ENCODE results near the gene CACNA1A.
"Not testable (repeated sequence)": the region's sequence is repeated elsewhere in the genome, so short reads cannot be mapped to it uniquely, and the experiment has no call there.

Gene CACNA1A

DNA sequence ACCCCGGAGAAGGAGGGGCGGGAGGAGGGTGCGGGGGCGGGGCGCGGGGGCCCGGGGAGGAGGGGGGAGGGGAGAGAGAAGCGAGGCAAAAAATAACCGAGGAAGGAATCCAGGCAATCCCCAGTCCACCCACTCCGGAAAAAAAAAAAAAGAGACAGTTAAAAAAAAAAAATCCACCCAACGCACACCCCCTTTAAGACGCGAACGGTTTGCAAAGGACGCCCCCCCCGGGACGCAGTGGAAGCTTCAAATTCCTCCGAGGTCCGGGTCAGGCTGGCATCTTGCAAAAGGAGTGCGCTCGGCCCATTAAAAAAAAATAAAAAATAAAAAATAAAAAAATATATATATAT lies at the start of gene CACNA1A:
Gene CACNA1A (minus strand): TSS at position 9 of the 350 bp plus-strand sequence. CDS start 255 bp downstream, outside the sequence.
- DNase-seq: no peak

DNA sequence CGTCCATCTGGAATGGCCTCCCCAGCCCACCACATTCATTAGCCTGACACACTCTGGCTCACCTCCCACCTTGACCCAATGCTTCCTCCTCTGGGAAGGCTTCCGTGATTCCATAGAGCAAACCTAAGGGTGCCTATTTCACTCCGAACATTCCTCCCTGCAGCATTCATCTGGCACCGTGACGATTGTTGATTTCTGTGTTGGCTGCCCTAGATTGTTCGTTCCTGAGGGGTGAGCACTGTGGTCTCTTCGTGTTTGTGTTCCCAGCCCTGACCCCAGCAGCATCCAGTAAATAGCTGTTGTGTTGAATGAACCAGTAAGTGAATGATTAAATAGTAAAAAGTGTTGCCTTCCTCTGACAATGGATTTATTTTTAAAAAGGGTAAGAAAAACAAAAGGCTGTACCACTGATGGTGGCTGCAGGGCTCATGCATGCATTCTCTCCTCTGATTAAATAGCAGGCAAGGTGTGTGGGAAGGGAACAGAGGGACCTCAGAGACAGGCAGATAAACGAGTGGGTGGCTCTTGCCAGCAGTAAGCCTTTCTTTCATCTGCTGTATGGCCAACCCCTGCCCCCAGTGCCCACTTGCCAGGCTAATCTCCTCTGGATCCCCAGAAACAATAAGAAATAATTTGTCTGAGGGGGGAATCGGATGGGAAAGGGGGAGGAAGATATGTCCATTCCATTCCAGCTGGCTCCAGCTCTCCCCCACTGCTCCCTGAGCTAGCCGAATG lies 48.4 kb upstream of the CACNA1A start:
- DNase-seq: no peak

DNA sequence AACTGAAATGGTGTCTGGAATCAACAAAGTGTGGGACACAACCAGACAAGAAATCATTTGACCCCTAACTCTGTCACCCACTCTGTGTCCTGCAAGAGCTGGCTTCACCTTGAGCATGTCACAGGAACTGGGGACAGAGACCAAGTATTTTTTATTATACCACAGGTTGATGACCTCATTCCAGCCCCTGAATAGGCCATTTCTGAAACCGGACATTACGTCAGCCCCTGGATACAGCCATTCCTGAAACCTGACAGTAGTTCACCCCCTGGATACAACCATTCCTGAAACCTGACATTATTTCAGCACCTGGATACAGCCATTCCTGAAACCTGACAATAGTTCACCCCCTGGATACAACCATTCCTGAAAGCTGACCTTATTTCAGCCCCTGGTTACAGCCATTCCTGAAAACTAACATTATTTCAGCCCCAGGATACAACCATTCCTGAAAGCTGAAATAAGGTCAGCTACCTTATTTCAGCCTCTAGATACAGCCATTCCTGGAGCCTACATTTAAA lies 47.7 kb upstream of the CACNA1A start:
- no peak for DNase-seq

DNA sequence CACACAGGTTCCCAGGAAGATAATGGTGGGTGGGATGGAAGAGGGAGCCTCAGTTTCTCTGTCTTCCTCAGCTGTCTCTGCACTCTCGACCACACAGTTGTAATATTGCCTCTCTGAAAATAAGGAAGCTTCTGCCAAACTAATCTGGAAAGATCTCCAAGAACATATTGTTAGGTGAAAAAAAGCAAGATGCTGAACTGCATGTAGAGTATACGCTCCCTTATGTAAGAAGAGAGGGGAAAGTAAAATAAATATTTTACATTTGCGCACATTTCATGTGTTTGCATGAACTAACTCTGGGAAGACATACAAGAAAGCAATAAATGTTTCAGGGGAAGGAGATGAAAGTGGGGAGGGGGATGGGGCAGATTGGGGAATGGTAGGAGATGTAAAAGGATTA lies 41.9 kb upstream of the CACNA1A start:
- DNase-seq: no peak

DNA sequence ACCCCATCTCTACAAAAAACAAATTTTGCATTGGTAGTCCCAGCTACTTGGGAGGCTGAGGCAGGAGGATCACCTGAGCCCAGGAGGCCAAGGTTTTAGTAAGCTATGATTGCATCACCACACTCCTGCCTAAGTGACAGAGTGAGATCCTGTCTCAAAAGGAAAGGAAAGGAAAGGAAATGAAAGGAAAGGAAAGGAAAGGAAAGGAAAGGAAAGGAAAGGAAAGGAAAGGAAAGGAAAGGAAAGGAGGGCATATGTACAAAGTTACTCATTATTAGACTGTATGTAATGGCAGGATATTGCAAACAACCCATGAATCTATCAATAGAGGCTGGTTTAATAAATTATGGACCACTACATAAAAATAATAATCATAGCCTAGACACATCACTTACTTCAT lies 40.8 kb upstream of the CACNA1A start:
- no peak for DNase-seq

DNA sequence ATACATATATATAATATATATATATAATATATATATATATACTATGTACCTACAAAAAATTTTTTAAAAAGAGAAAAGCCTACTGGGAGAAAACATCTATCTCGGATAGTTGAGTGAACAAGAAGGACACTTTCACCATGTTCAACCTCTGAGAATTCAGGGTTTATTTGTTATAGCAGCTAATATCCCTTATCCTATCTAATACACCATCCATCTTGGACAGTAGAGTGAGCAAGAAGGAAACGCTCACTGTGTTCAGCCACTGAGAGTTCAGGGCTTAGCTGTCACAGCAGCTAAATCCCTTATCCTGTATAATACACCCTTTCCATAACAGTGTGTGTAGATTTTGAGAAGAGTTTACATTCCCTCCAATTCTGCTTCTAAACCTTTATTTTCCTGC lies 38.1 kb upstream of the CACNA1A start:
- no peak for DNase-seq

DNA sequence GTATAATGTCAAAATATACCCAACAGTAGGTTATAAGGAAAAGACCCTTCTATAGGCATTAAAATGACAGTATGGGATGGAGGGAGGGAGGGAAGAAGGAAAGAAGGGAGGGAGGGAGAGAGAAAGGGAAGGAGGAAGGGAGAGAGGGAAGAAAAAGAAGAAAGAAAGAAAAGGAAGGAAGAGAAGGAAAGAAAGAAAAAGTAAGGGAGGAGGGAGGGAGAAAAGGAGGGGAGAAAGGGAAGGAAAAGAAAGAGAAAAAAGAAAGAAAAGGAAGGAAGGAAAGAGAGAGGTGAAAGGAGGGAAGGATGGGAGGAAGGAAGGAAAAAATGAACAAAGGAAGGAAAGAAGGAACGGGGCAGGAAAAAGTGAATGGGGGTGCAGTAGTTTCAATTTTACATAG lies 35.3 kb upstream of the CACNA1A start:
- DNase-seq: no peak

DNA sequence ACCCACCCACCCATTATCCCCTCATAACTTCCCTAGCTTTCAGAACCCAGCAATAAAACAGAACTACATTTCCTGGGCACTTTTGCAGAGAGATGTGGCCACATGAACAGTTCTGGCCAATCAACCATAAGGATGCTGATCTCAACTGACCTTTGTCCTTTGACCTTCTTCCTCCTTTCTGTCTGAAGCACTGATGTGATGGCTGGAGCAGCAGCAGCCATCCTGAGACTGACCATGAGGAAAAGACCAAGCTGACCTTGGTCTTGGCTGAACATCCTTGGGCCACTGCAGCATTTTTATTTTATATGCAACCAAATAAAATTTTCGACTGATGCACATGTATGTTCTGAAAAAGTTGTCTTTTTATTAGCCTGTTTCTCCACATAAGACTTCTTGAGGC lies 33.1 kb upstream of the CACNA1A start:
- DNase-seq: no peak

DNA sequence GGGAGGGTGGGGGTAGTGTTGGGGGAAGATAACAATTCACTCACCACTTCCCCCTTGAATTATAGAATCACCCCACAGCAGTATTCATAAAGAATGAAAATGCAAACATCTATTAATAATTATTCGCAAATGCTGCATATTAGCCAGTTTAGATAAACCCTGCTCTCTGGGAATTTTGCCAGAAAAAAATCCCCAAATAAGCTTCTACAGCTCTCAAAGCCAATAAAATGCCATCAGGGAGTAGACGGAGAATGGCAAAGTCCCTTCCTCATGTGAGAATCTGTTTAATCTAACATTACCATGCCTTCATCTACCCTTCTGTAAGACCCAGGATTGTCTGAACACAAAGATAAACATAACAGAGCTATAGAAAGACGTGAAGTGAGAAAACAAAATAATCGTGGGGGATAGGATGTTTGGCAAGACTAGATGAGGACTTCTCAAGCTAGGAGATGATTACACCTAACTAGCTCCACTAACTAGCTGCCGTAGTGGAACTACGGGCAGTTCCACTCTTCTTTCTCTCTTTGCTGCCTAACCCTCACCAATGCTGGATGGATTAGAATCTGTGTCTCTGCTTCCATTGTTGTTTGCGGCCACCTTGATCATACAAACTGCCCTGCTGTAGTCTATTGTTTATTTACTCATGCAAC lies 32.4 kb upstream of the CACNA1A start:
- no peak for DNase-seq

DNA sequence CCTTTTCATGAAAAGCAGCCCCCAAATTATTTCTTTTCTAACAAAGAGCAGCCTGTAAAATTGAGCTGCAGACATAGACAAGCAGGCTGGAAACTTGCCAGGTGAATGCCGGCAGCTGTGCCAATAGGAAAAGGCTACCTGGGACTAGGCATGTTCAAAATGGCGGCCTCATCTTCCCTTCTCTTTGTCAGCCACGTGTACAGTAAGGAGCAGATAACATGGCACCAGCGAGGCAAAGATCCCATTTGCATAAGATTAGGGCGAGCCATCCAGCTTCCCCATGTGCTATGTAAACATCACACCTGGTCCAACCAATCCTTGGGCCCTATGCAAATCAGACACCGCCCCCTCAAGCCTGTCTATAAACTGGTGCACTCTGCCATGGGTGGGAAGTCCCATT lies 31.2 kb upstream of the CACNA1A start:
- DNase-seq: no peak

DNA sequence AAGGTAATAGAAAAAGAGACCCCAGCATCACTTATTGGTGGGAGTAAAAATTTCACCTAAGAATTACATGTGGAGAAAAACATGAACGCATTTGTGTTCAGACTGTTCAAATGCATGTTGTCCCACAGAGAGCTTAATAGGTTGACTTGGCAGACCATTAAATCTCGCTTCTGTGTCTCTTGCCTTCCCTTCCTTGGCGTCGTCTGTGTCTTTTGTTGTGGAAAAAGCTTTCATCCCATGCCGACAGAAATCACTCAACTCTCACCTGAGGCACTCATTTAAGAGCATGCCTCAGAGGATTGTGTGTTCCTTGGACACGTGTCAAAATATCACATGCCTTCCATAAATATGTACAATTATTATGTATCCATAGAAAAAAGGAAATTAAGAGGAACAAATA lies 24.4 kb upstream of the CACNA1A start:
- no peak for DNase-seq

DNA sequence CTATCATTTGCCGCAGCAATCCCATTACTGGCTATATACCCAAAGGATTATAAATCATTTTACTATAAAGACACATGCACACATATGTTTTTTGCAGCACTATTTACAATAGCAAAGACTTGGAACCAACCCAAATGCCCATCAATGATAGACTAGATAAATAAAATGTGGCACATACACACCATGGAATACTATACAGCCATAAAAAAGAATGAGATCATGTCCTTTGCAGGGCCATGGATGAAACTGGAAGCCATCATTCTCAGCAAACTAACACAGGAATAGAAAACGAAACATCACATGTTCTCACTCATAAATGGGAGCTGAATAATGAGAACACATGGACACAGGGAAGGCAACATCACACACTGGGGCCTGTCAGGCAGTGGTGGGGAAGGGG lies 23.4 kb upstream of the CACNA1A start:
- DNase-seq: not testable (repeated sequence)

DNA sequence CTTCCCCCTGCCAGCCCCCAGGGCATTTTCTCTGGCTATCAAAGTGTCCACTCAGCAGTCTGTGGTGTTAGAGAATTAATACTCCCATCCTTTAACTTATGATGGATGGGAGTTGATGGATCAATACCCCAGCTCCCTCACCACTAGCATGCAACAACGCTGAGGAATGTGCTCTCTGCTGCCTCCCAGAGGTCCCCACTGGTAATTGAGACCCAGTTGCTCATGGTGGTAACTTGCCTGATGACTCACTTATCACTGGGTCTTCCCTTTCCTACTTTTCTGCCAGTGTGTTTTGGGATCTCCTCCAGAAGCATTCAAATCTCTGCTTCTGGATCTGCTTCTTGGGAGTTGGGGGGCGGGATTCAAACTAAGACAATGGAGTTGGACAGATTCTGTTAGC lies 20.3 kb upstream of the CACNA1A start:
- DNase-seq: no peak

DNA sequence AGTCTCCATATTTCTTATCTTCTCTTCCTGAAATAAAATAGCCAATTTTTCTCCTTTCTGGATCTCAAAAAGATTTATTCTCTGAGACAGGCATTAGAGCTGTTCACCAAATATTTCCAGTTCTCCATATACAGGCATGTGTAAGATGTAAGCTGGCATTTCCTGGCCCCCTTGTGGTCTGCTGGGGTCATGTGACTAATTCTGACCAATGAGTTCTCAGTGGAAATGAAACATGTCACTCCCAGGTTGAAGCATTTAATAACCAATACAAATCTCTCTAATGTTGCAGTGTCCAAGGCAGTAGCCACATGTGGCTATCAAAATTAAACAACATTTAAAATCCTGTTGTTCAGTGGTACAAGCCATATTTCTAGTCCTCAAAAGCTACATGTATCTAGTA lies 14.8 kb upstream of the CACNA1A start:
- no peak for DNase-seq

DNA sequence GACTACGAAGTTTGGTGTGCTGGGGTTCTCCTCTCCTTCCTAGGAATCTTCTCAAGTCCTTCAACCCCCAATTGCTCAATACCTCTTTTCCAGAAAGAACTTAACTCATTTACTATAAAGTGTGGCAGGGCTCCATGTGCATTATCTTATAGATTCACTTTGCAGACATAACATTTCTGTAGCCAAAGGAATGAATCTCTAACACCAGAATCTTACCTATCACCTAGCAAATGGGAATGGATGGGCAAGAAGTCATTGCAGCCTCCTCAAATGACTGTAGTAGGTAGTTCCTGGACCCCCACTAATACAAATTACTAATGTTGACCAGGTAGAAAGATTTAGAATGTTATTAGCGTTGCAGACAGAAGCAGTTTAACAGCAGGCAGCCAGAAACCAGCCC lies 5.7 kb upstream of the CACNA1A start:
- no peak for DNase-seq

DNA sequence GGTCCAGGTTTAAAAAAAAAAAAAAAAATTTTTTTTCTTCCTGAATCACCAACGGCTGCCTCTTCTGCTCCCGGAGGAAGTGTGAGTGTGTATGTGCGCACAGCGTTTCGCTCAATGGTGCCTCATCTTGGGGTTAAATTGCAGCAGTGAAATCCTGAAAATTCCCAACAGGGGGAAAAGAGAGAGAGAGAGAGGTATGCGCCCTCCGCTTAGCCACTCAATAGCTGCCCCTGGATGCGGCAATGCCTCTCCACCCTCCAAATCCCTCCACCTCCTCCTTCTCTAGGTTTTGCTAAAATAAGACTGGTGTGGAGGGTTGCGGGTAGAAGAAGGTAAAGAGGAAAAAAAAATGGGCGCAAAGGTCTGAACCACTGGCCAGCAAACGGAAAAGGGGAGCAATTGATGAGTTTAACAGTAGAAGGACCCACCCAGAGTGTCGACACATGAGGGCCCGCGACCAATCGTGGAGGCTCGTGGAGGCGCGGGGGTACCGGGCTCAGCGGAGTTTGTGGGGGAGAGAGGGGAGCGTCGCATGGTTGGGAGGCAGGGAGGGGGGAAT lies 853 bp upstream of the CACNA1A start:
- DNase-seq: no peak

DNA sequence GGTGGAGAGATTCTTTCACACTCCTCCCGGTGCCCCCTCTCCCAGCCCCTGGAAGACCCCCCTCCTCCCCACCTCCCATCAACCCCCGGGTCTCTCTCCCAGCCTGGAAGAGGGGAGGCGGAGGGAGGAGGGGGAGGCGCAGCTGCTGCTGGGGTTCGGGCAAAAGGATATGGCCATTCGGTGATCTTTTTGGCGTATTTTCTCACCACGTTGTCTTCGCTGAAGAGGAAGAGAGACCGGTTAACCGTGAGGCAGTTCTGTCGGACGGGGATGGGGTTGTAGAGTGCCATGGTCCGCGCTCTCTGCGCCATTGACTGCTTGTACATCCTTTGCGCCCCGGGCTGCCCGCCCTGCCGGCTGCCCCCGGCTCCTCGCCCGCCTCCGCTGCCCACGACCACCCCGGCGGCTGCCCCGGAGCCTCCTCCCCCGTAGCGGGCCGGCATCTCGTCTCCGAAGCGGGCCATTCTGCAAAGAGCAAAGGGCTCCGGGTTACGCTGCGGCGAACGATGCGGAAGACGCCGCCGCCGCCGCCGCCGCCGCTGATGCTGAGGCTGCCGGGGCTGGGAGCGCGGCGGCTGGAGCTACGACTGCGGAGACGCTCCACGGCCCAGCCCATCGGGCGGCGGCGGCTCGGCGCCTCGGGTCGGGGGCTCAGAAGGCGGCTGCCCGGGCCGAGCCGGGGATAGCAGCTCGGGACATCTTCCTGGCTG lies 363 bp downstream of the CACNA1A start:
- no peak for DNase-seq

DNA sequence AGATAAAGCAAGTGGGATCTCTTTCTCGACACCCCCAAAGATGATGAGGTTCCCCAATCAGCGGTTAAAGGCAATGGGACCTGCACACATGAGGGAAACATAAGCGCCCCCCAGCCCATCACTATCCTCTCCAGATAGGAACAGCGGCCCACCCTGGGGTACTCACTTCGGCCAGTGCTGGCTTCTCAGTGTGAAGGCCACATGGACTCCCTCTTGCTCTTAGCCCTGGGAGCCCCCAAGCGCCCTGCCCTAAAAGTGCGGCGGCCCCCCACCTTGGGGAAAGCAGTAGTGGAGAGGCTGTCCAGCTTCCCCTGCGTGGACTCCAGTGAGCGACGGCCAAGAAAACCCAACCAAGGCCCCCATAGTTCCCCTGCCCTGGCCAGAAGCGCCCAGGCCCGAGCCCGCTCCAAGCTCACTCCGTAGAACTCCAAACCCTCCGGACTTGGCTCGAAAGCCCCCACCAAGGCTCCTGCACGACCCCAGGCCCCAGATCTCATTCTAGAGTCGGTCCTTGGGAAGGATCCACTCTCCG lies 1.0 kb downstream of the CACNA1A start:
- DNase-seq: no peak

DNA sequence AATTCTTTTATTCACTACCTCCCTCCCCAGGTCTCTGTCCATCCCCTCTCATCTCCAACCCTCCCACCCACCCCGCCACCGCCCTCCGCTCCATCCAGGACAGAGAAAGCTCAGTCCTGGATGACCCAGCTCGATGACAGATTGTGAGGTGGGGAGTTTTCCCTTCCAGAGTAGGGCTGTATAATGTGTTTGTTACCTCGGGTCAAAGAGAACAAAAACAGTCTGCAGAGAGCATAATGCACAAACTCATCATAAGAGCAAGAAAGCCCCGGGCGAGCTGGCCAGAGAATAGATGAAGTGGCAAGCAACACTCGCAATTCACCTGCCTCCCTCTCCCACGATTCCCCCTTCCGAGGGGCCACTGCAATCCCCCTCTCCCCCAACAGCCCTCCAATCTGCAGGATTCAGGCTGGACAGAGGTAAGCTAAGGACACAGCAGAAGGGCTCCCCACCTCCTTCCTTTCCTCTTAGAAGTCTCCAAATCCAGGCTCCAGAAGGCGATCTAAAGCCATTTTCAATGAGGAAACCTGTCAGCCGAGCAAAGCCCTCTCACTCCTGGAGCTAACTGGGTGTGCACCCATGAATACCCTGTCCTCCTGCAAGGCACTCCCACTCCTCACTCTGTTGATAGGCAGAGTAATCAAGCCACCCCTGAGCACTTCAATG lies 2.6 kb downstream of the CACNA1A start:
- no peak for DNase-seq

DNA sequence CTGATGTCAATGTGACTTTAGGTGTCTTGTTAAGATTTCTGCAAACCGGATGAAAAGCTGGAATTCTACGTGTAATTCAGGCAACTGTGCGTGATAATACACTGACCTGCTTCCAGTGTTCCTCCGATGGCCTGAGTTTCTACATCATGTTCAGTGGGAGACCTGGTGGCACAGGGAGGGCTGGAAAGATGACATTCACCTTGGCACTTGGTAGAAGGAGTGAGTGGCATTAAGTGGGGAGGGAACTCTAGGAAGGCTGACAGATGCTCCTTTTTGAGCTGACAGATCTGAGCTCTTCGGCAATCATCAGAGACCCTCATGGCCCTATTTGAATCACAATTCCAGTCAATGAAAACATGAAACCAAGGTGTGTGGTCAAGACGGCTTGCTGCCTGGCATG lies 4.0 kb downstream of the CACNA1A start:
- no peak for DNase-seq

DNA sequence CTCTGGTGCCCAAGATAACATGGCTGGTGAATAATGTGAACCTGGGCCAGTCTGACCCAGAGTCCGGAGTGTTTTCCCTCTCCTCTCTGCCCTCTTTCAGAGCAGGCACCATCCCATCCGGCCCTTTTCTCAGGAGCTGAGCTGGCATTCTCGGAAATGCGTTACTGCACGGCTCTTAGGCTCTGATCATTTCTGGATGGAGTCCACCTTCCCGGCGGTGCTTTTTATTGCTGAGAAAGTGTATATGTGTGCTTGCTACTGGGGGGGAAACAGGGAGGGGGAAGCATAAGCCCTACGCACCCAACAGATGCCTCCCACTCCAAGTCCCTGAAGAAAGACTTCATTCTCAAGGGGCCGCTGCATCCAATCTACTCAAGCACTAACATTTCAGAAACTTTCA lies 6.6 kb downstream of the CACNA1A start:
- no peak for DNase-seq

DNA sequence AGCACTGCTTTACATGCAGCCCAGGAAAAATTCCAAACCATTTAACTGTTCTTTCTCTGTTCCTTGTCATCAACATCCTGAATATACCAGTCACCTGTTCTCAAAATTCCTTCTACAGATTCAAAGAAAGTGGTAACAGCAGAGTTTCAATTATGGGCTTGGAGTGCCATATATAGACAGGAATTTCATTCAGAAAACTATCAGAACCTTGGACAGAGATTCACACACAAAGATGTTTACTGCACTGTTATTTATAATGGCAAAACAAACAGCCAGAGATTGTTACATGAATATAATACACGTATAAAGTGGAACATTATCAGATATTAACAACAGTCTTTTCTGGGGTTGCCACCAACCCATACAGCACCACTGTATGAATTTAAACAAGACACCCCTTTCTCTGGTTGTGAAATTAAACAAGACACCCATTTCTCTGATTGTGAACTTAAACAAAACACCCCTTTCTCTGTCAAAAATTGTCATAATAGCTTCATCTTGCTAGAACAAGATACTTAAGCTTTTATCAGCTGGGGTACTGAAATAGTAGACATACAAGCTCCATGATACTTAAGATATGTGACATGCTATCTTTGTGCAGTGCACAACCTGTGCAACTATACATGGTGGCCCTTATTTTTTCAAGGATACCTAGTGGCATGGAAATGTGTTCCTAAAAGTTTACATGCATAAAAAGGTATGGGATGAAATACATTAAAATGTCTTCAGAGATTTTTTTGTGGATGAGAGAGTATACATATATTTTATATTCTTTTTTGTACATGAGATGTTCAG lies 12.6 kb downstream of the CACNA1A start:
- DNase-seq: no peak
